BLaER1 treated with 17β-estradiol and CSF1 and Interleukin-3, amounts not matched to agents 10 nM and 100 nM (cell line): ENCODE results near the gene SPAG16.

Experiments used
- H3K27ac ChIP-seq, 11 experiments: shearing (Covaris generic); formaldehyde crosslinking; 2 replicates each; pipeline ENCODE4 v1.8.1; 2022
- H3K27me3 ChIP-seq, 11 experiments: shearing (Covaris generic); formaldehyde crosslinking; 2 replicates each; pipeline ENCODE4 v1.8.1; 2022
- H3K36me3 ChIP-seq, 11 experiments: shearing (Covaris generic); formaldehyde crosslinking; 2 replicates each; pipeline ENCODE4 v1.8.1; 2022
- H3K4me1 ChIP-seq, 10 experiments: shearing (Covaris generic); formaldehyde crosslinking; 2 replicates each; pipeline ENCODE4 v1.8.1; 2022
- H3K4me2 ChIP-seq, 11 experiments: shearing (Covaris generic); formaldehyde crosslinking; 2 replicates each; pipeline ENCODE4 v1.8.1; 2022
- H3K4me3 ChIP-seq, 10 experiments: shearing (Covaris generic); formaldehyde crosslinking; 2 replicates each; pipeline ENCODE4 v1.8.1; 2022
- H3K9ac ChIP-seq, 11 experiments: shearing (Covaris generic); formaldehyde crosslinking; 2 replicates each; pipeline ENCODE4 v1.8.1; 2022
- H3K9me3 ChIP-seq, 11 experiments: shearing (Covaris generic); formaldehyde crosslinking; replicated peaks in 1 of 11; 2 replicates each; pipeline ENCODE4 v1.8.1; 2022
- H4K20me1 ChIP-seq, 11 experiments: shearing (Covaris generic); formaldehyde crosslinking; 2 replicates each; pipeline ENCODE4 v1.8.1; 2022
- Cebpa-rat ChIP-seq, 11 experiments: shearing (Covaris generic); IDR thresholded peaks; 2 replicates each; pipeline ENCODE4 v1.8.1; 2022

Gene SPAG16

GRCh38 chr2:214215107-214215506, 930.8 kb downstream of the SPAG16 start:
- Histone ChIP-seq H3K4me1 (no peaks in the 10 kb centered on the region), H3K36me3 (no peaks in the 10 kb centered on the region), H3K9me3 (no peaks in the 10 kb centered on the region), H3K9ac (no peak overlapping the region), H3K4me2 (no peak overlapping the region), H3K27ac (no peak overlapping the region), H3K4me3 (no peak overlapping the region), H4K20me1 (no peaks in the 10 kb centered on the region), H3K27me3 (no peaks in the 10 kb centered on the region)
- no peak for TF ChIP-seq Cebpa-rat (IDR thresholded peaks at IDR 0.05)

- Histone ChIP-seq H4K20me1 (no peaks in the 10 kb centered on the region), H3K27ac (no peak overlapping the region), H3K4me1 (no peaks in the 10 kb centered on the region), H3K27me3 (no peaks in the 10 kb centered on the region), H3K9ac (no peak overlapping the region), H3K9me3 (no peaks in the 10 kb centered on the region), H3K4me2 (no peak overlapping the region), H3K36me3 (no peaks in the 10 kb centered on the region), H3K4me3 (no peak overlapping the region)
- no peak for TF ChIP-seq Cebpa-rat (IDR thresholded peaks at IDR 0.05)
Measured at GRCh38 chr2:214217136-214217535, 932.9 kb downstream of the SPAG16 start.

- H3K36me3 ChIP-seq: no peaks in the 10 kb centered on the region
- H3K9ac ChIP-seq: no peak overlapping the region
- H3K27ac ChIP-seq: no peak overlapping the region
- H4K20me1 ChIP-seq: no peaks in the 10 kb centered on the region
- no peaks in the 10 kb centered on the region for H3K27me3 ChIP-seq
- TF ChIP-seq Cebpa-rat (IDR thresholded peaks at IDR 0.05): no peak
- H3K4me3 ChIP-seq: no peak overlapping the region
- no peak overlapping the region for H3K4me2 ChIP-seq
- no peaks in the 10 kb centered on the region for H3K9me3 ChIP-seq
- no peaks in the 10 kb centered on the region for H3K4me1 ChIP-seq
Measured at GRCh38 chr2:214217599-214217998, 933.3 kb downstream of the SPAG16 start.

GRCh38 chr2:214220251-214220650, 936.0 kb downstream of the SPAG16 start:
- no peaks in the 10 kb centered on the region for H3K27me3 ChIP-seq
- H3K36me3 ChIP-seq: no peaks in the 10 kb centered on the region
- no peak overlapping the region for H3K4me3 ChIP-seq
- TF ChIP-seq Cebpa-rat (IDR thresholded peaks at IDR 0.05): no peak
- no peak overlapping the region for H3K9ac ChIP-seq
- H3K27ac ChIP-seq: no peak overlapping the region
- no peaks in the 10 kb centered on the region for H3K9me3 ChIP-seq
- H3K4me2 ChIP-seq: no peak overlapping the region
- H3K4me1 ChIP-seq: no peaks in the 10 kb centered on the region
- H4K20me1 ChIP-seq: no peaks in the 10 kb centered on the region

GRCh38 chr2:214226061-214226460, 941.8 kb downstream of the SPAG16 start:
- Histone ChIP-seq H3K4me1 (no peaks in the 10 kb centered on the region), H4K20me1 (no peaks in the 10 kb centered on the region), H3K27me3 (no peaks in the 10 kb centered on the region), H3K27ac (no peak overlapping the region), H3K9ac (no peak overlapping the region), H3K36me3 (no peaks in the 10 kb centered on the region), H3K9me3 (no peaks in the 10 kb centered on the region), H3K4me3 (no peak overlapping the region), H3K4me2 (no peak overlapping the region)
- TF ChIP-seq Cebpa-rat (IDR thresholded peaks at IDR 0.05): no peak

GRCh38 chr2:214232271-214232670, 948.0 kb downstream of the SPAG16 start:
- no peak overlapping the region for H3K27ac ChIP-seq
- H3K9ac ChIP-seq: no peak overlapping the region
- no peaks in the 10 kb centered on the region for H3K9me3 ChIP-seq
- no peaks in the 10 kb centered on the region for H3K27me3 ChIP-seq
- H3K36me3 ChIP-seq: no peaks in the 10 kb centered on the region
- no peak for TF ChIP-seq Cebpa-rat (IDR thresholded peaks at IDR 0.05)
- no peaks in the 10 kb centered on the region for H4K20me1 ChIP-seq
- H3K4me1 ChIP-seq: no peaks in the 10 kb centered on the region
- no peak overlapping the region for H3K4me3 ChIP-seq
- no peak overlapping the region for H3K4me2 ChIP-seq

- H4K20me1 ChIP-seq: no peaks in the 10 kb centered on the region
- H3K4me2 ChIP-seq: no peak overlapping the region
- H3K4me1 ChIP-seq: no peaks in the 10 kb centered on the region
- no peaks in the 10 kb centered on the region for H3K36me3 ChIP-seq
- H3K27ac ChIP-seq: no peak overlapping the region
- no peak overlapping the region for H3K4me3 ChIP-seq
- H3K9me3 ChIP-seq: no peaks in the 10 kb centered on the region
- TF ChIP-seq Cebpa-rat (IDR thresholded peaks at IDR 0.05): no peak
- H3K9ac ChIP-seq: no peak overlapping the region
- H3K27me3 ChIP-seq: no peaks in the 10 kb centered on the region
Measured at GRCh38 chr2:214233164-214233563, 948.9 kb downstream of the SPAG16 start.

- Histone ChIP-seq H4K20me1 (no peaks in the 10 kb centered on the region), H3K4me3 (no peak overlapping the region), H3K27ac (no peak overlapping the region), H3K9ac (no peak overlapping the region), H3K4me2 (no peak overlapping the region), H3K27me3 (no peaks in the 10 kb centered on the region), H3K4me1 (no peaks in the 10 kb centered on the region), H3K36me3 (no peaks in the 10 kb centered on the region), H3K9me3 (no peaks in the 10 kb centered on the region)
- no peak for TF ChIP-seq Cebpa-rat (IDR thresholded peaks at IDR 0.05)
Measured at GRCh38 chr2:214242797-214243196, 958.5 kb downstream of the SPAG16 start.

GRCh38 chr2:214244847-214245246, 960.6 kb downstream of the SPAG16 start:
- H3K4me3 ChIP-seq: no peak overlapping the region
- H3K36me3 ChIP-seq: no peaks in the 10 kb centered on the region
- TF ChIP-seq Cebpa-rat (IDR thresholded peaks at IDR 0.05): no peak
- no peaks in the 10 kb centered on the region for H3K9me3 ChIP-seq
- H3K4me2 ChIP-seq: no peak overlapping the region
- no peaks in the 10 kb centered on the region for H3K4me1 ChIP-seq
- H3K27me3 ChIP-seq: no peaks in the 10 kb centered on the region
- H3K27ac ChIP-seq: no peak overlapping the region
- no peak overlapping the region for H3K9ac ChIP-seq
- H4K20me1 ChIP-seq: no peaks in the 10 kb centered on the region

- no peak for TF ChIP-seq Cebpa-rat (IDR thresholded peaks at IDR 0.05)
- no peaks in the 10 kb centered on the region for H4K20me1 ChIP-seq
- no peak overlapping the region for H3K4me2 ChIP-seq
- H3K27ac ChIP-seq: no peak overlapping the region
- no peaks in the 10 kb centered on the region for H3K9me3 ChIP-seq
- no peaks in the 10 kb centered on the region for H3K36me3 ChIP-seq
- H3K9ac ChIP-seq: no peak overlapping the region
- H3K4me1 ChIP-seq: no peaks in the 10 kb centered on the region
- no peaks in the 10 kb centered on the region for H3K27me3 ChIP-seq
- H3K4me3 ChIP-seq: no peak overlapping the region
Measured at GRCh38 chr2:214246417-214246816, 962.2 kb downstream of the SPAG16 start.

- Histone ChIP-seq H3K27ac (no peak overlapping the region), H3K4me2 (no peak overlapping the region), H3K36me3 (no peaks in the 10 kb centered on the region), H3K9me3 (no peaks in the 10 kb centered on the region), H3K4me3 (no peak overlapping the region), H3K9ac (no peak overlapping the region), H4K20me1 (no peaks in the 10 kb centered on the region), H3K4me1 (no peaks in the 10 kb centered on the region), H3K27me3 (no peaks in the 10 kb centered on the region)
- no peak for TF ChIP-seq Cebpa-rat (IDR thresholded peaks at IDR 0.05)
Measured at GRCh38 chr2:214247531-214247930, 963.3 kb downstream of the SPAG16 start.
